SU-DHL-6 (cell line): ENCODE measurements around the gene GPHB5.

Experiments
- EZH2phosphoT487 ChIP-seq: fragments of 200-600 bp; sonication (generic), shearing (Covaris generic); conservative IDR thresholded peaks from 2 replicates; pipeline ENCODE4 v1.6.1; 2018; ENCODE audit warnings: mild to moderate bottlenecking, antibody characterized with exemption, low read length, moderate library complexity, mixed read lengths
- TF ChIP-seq, protein P1 (sequence below): fragments of 200-600 bp; sonication (generic); IDR thresholded peaks from one replicate; pipeline ENCODE4 v1.5.1; 2017; ENCODE audit warnings: antibody characterized with exemption, mild to moderate bottlenecking, low read length, moderate library complexity; ENCODE audit not compliant: insufficient read depth, poor library complexity, severe bottlenecking

DNA sequence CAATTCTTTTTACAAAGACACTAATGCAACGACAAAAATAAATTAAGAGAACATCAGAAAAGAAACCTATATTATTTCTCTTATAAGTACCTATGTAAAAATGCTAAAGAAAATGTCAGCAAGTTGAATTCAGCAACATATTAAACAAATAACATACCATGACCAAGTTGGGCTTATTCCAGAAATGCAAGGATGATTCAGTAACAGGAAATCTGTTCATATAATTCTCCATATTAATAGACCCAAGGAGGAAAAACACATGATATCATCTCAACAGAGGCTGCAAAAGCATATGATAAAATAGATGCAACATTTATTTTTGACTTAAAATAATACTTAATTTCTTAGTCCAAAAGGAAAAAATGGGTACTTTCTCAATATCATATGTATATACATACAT lies 25.1 kb upstream of the GPHB5 start:
- TF ChIP-seq, protein P1, sequence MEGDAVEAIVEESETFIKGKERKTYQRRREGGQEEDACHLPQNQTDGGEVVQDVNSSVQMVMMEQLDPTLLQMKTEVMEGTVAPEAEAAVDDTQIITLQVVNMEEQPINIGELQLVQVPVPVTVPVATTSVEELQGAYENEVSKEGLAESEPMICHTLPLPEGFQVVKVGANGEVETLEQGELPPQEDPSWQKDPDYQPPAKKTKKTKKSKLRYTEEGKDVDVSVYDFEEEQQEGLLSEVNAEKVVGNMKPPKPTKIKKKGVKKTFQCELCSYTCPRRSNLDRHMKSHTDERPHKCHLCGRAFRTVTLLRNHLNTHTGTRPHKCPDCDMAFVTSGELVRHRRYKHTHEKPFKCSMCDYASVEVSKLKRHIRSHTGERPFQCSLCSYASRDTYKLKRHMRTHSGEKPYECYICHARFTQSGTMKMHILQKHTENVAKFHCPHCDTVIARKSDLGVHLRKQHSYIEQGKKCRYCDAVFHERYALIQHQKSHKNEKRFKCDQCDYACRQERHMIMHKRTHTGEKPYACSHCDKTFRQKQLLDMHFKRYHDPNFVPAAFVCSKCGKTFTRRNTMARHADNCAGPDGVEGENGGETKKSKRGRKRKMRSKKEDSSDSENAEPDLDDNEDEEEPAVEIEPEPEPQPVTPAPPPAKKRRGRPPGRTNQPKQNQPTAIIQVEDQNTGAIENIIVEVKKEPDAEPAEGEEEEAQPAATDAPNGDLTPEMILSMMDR, result no peak
- no peak for TF ChIP-seq EZH2phosphoT487
